HG02759 (cell line): ENCODE data around the gene PMM2.
"Not testable (repeated sequence)": the region's sequence is repeated elsewhere in the genome, so short reads cannot be mapped to it uniquely, and the experiment has no call there.

Experiments used
- ATAC-seq: cut with Tn5 transposase; IDR thresholded peaks from one replicate; pipeline ENCODE4 v1.9.1; 2021; ENCODE audit warnings: mild to moderate bottlenecking, moderate library complexity; ENCODE audit not compliant: unreplicated experiment

PMM2 gene

GRCh38 chr16:8866118-8866883 lies 68.7 kb downstream of the PMM2 start:
- ATAC-seq, result no peak

DNA sequence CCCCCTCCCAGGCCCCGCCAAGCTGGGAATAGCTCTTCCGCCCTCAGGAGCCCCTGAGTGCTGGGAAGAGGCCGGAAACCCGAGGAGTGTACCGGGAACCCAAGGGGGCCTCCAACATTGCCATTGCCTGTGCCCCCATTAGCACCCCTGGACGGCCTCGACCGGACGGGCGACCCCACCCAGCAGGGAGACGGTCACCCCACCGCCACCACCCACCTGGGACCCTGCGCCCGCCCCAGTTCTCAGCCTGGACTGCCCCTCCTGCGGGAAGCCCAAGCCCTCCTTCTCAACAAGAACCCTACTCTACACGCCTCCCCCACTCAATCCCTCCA lies 69.2 kb downstream of the PMM2 start:
- no peak for ATAC-seq

DNA sequence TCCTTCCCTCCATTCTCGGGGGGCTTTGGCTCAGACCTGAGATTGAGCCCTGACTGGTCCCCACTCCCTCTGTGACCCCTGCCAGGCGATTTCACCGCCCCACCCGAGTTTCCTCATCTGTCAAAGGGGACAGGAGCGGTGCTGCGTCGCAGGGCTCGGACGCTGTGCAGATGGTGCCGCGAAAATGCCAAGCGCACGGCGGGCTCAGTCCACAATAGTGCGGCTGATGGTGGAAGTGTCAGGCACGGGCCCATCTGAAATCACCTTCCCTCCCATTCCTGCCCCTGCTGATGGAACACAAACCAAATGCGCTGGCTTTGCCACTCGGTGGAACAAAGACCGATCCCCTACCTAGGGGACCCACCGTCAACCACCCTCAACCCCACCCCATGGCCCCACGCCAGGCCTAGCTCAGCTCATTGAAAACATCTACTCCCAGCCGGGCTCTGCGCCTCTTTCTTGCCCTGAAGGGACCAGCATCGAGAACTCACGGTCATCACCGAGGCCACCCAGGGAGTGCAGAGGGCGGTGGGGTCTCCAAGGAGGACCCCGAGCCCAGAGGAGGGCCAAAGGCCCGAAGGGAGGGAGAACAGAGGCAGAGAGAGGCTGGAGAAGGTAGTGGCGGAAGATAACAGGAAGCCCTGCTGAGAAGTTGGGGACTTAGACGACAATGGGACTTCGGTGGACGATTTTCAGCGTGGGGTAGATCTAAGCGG lies 69.7 kb downstream of the PMM2 start:
- ATAC-seq, result no peak

DNA sequence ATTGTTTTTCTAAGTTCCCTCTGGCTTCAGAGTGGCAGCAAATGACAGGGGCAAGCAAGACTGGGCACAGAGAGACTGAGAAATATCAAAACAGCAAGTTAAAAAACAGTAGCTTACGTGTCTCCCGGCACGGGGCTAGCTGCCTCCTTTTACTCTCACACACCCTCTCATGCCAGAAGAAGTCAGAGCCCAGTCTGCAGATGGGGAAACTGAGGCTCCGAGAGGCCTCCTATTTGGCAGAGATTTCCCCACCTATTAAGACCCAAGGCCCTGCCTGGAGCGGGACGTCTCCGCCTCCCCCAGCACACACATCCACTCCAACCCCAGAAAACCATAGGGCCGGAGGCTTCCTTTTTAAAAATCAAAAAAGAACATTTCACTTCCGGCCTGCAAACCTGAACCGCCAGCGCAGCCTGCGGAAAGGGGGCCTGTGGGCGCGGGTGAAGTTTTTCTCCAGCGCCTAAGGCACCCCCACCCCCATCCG lies 70.3 kb downstream of the PMM2 start:
- no peak for ATAC-seq

DNA sequence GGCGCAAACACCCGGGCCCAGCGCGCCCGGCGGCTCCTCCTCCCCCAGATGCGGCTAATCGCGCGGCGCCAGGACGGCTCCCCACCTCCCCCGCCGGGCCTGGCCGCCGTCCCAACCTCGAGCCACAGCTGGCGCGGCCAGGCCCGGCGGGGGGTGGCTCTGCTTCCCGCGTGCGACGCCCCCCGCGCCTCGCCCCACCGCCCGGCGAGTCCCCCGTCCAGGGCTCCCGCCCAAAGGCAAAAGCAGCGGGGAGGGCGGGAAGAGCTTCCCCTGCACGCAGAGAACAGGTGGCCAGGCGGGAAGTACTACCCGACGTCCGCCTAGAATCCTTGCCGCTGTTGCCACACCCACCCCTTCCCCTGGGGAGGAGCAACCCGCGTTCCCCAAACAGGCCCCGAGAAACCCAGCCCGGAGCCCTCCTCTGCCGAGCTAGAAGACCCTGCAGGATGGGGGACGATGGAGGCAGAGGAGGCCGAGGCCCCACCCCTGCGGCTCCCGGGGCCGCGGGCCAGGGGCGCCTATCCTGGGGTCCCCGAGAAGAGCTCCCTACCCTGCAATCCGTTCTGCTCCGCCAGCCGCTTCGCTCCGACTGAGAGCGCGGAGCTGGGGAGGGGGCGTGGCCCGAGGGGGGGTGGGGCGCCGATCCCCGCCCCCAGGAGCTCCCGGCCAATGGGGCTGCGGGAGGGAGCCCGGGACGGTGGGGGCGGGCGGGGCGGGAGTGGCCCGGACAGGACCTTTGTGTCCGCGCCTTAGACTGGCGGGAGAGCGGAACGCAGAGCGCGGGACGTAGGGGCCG lies 71.0 kb downstream of the PMM2 start, which contains the start of gene CARHSP1:
TSS of gene CARHSP1 (minus strand) at position 591 of the 796 bp plus-strand sequence. CDS start 9,678 bp downstream, outside the sequence.
- peak; percentile 71 for ATAC-seq

DNA sequence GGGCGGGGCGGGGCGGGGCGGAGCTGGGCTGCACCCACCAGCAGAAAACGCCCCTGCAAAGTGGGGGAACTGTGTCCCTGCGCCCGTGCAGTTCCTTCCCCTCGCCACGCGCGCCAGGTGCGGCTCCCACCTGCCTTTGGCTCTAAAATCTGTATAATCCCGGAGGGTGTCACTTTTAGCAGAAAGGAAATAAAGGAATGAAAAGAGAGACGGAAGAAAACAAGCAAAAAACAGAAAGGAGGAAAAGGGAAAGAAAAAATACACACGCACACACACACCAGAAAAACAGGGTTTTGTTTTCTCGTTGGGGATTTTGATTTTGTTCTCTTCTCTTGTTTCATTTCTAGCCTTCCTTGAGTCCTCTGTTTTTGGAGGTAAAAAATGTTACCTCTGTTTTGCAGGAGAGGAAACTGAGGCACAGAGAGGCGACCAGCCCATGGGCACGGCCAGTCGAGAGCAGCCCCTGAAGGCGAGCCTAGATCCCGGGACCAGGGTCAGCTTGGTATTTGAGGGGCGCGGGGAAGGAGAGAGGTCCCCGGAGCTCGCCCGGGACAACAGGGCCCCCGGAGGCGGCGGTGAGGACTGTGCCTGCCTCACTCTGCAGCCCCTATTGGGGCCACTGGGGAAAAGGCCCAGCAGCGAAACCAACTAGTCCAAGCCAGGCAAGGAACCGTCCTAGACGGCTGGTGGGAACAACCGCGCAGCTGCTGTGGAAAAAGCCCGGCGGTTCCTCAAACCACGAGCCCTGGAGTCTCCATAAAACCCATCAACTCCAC lies 71.8 kb downstream of the PMM2 start:
- ATAC-seq, result no peak

DNA sequence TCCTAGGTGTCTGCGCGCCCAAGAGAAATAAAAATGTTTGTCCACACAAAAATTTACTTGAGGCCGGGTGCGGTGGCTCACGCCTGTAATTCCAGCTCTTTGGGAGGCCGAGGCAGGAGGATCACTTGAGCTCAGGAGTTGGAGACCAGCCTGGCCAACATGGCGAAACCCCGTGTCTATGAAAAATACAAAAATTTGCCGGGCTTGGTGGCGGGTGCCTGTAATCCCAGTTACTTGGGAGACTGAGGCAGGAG lies 72.3 kb downstream of the PMM2 start:
- ATAC-seq, result not testable (repeated sequence)

GRCh38 chr16:8872071-8872470 lies 74.4 kb downstream of the PMM2 start:
- ATAC-seq, result no peak

GRCh38 chr16:8872967-8873865 lies 75.6 kb downstream of the PMM2 start:
- ATAC-seq, result no peak

GRCh38 chr16:8873866-8874195 lies 76.2 kb downstream of the PMM2 start:
- ATAC-seq, result not testable (repeated sequence)

DNA sequence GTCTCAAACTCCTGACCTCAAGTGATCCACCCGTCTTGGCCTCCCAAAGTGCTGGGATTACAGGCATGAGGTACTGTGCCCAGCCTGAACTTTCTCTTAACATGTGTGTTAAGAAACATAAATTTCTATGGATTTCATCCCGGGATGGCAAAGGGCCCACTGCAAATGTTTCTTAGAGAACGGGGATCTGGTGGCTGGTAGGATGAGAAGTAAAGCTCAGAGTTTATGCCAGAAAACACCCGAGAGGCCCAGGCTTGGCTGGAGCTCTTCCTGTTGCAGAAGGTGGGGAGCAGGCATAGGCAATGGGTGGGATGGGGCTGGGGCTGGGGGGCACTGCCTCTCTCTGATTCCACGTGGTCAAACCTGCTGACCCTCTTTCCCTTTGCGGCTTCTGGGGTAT lies 76.7 kb downstream of the PMM2 start:
- no peak for ATAC-seq

DNA sequence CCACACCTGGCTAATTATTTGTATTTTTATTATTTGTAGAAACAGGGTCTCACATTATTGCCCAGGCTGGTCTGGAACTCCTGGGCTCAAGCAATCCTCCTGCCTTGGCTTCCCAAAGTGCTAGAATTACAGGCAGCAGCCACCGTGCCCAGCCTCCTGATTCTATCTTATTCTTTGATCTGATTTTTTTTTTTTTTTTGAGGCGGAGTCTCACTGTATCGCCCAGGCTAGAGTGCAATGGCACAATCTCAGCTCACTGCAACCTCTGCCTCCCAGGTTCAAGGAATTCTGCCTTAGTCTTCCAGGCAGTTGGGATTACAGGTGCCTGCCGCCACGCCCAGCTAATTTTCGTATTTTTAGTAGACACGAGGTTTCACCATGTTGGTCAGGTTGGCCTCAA lies 77.7 kb downstream of the PMM2 start:
- ATAC-seq, result not testable (repeated sequence)

DNA sequence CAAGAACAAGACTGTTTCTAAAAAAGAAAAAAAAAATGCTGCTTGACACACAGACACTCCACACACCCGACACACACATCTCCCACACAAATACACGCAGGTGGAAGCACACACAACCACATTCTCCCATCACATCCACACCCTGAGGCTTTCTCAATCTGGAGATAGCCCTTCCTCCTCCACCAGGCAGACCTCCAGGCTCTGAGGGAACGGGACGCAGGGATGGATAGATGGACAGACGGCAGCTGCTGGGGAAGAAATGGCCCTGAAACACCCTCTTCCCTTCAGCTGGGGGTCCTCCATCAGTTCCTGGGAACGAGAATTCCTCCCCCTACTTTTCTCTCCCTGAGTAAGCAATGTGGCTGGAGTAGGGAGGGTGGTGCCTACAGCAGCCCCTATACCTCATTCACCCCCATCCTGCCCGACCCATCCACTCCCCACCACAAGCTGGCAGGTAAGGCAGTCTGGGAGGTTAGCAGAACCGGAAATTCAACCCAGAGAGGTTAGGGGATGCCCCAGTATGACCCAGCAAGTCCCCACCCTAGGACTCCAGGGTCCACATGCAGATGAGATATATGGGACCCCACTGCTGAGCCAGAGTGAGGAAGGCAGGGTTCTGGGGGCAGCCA lies 80.4 kb downstream of the PMM2 start:
- ATAC-seq, result no peak

- no peak for ATAC-seq
Measured at GRCh38 chr16:8878523-8878911, 80.9 kb downstream of the PMM2 start.

DNA sequence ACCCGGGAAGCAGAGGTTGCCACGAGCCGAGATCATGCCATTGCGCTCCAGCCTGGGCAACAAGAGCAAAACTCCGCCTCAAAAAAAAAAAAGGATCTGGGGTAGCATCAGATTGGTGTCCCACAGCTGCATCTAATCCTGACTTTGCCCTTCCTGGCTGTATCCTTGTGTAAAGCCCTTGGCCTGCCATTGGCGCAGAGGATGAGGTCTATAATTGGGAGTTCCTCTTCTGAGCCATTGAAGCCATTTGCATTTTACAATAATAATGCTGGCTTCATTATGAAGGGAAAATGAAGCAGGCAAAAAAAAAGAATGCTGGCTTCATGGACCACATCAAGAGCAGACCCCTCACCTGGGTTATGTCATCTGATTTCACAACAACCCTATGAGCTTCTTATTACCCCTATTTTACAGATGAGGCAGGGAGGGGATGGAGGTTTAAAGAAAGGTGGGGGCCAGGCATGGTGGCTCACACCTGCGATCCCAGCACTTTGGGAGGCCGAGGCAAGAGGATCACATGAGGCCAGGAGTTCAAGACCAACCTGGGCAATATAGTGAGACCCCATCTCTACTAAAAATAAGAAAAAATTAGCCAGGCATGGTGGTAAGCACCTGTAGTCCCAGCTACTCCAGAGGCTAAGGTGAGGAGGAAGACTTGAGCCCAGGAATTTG lies 83.3 kb downstream of the PMM2 start:
- ATAC-seq, result no peak

GRCh38 chr16:8882041-8882617 lies 84.5 kb downstream of the PMM2 start, which contains the start of gene LITAFD:
Gene LITAFD, plus strand, starts transcription at chr16:8882351. Its CDS starts 2,005 bp downstream, at chr16:8884356.
- ATAC-seq, result no peak

- no peak for ATAC-seq
Measured at GRCh38 chr16:8882725-8883377, 85.2 kb downstream of the PMM2 start.
